Measurements from ENCODE around the gene CEMIP.

- no peak for TF ChIP-seq CTCF (IDR thresholded peaks at IDR 0.05 in 4 of 5, conservative IDR thresholded peaks at IDR 0.05 in 1 of 5)
- TF ChIP-seq POLR2A (IDR thresholded peaks at IDR 0.05), result no peak
Observed at GRCh38 chr15:80733460-80733859, 45.7 kb upstream of the CEMIP start.
